ENCODE results near the gene PLA2G5. TPM values are rescaled to one million over a fixed set of nuclear protein-coding genes. Genes with fewer than 3 reads are reported as not detected.

Gene PLA2G5
- total RNA-seq, 2 experiments from 2014 or later, result not detected

GRCh38 chr1:20052386-20052785, 17.6 kb upstream of the PLA2G5 start:
- no peaks in the 10 kb centered on the region for H3K36me3 ChIP-seq (ENCODE audit: insufficient read depth, low read length)
- H3K9me3 ChIP-seq (ENCODE audit: low read length), result peaks cover 41% of the 10 kb centered on the region
- CTCF ChIA-PET (ENCODE audit: unreplicated experiment), result no interaction called here
- POLR2A ChIA-PET, result no interaction called here
- no peaks in the 10 kb centered on the region for H3K4me1 ChIP-seq (ENCODE audit: insufficient read depth, low read length, poor library complexity, severe bottlenecking)
- DNase-seq (ENCODE audit: low spot score), result no peak
- H3K4me3 ChIP-seq (ENCODE audit: low read depth, low read length, poor library complexity, severe bottlenecking), result no peak overlapping the region
- no peak overlapping the region for H3K27ac ChIP-seq (ENCODE audit: low read depth, low read length, poor library complexity, severe bottlenecking)
- no peak overlapping the region for H2AFZ ChIP-seq (ENCODE audit: low read length)
- H3K4me2 ChIP-seq (ENCODE audit: low read length), result no peak overlapping the region
- intact Hi-C loops (cut with micrococcal nuclease; ENCODE audit: unreplicated experiment), result no loop called here
- H3K9me2 ChIP-seq (ENCODE audit: insufficient read depth, low read length), result no peaks in the 10 kb centered on the region
- TF ChIP-seq CTCF (conservative IDR thresholded peaks at IDR 0.05; ENCODE audit: low read length) (no peak), EZH2phosphoT487 (IDR thresholded peaks at IDR 0.05; ENCODE audit: borderline replicate concordance, low read depth, low read length) (no peak)
- H3K79me2 ChIP-seq (ENCODE audit: insufficient read depth, low read depth, low read length), result no peaks in the 10 kb centered on the region
- BruUV-seq (replicated peaks), result no TSS peak
- no peaks in the 10 kb centered on the region for H4K20me1 ChIP-seq (ENCODE audit: insufficient read depth, low read length)

DNA sequence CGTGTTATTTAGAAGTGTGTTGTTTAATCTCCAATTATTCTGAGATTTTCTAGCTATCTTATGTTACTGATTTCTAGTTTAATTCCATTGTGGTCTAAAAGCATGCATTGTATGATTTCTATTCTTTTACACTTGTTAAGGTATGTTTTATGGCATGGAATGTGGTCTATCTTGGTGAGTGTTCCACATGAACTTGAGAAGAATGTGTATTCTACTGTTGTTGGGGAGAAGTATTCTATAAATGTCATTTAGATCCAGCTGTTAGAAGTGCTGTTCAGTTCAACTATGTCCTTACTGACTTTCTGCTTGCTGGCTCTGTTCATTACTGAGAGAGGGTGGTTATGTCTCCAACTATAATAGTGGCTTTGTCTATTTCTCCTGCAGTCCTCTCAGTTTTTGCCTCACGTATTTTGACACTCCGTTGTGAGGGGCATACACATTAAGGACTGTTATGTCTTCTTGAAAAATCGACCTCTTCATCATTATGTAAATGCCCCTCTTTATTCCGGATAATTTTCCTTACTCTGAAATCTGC, 12.0 kb upstream of the PLA2G5 start:
- H3K36me3 ChIP-seq (ENCODE audit: insufficient read depth, low read length), result no peaks in the 10 kb centered on the region
- intact Hi-C loops (cut with micrococcal nuclease; ENCODE audit: unreplicated experiment), result no loop called here
- no peak overlapping the region for H3K27ac ChIP-seq (ENCODE audit: low read depth, low read length, poor library complexity, severe bottlenecking)
- BruUV-seq (replicated peaks), result no TSS peak
- ChIA-PET CTCF (ENCODE audit: unreplicated experiment) (no interaction called here), POLR2A (interaction anchor here (1.2 kb wide), 1 partner anchor 8 kb away, joined by 3 read pairs; no protein-coding TSS in a partner anchor)
- H4K20me1 ChIP-seq (ENCODE audit: insufficient read depth, low read length), result no peaks in the 10 kb centered on the region
- DNase-seq (ENCODE audit: low spot score), result no peak
- no peaks in the 10 kb centered on the region for H3K79me2 ChIP-seq (ENCODE audit: insufficient read depth, low read depth, low read length)
- H3K4me1 ChIP-seq (ENCODE audit: insufficient read depth, low read length, poor library complexity, severe bottlenecking), result peaks cover 17% of the 10 kb centered on the region
- H3K9me3 ChIP-seq (ENCODE audit: low read length), result 0 out of 2 replicates have a peak, but pooled peaks cover 9% of the 10 kb centered on the region
- no peak overlapping the region for H3K4me2 ChIP-seq (ENCODE audit: low read length)
- H3K4me3 ChIP-seq (ENCODE audit: low read depth, low read length, poor library complexity, severe bottlenecking), result no peak overlapping the region
- TF ChIP-seq EZH2phosphoT487 (IDR thresholded peaks at IDR 0.05; ENCODE audit: borderline replicate concordance, low read depth, low read length) (no peak), CTCF (conservative IDR thresholded peaks at IDR 0.05; ENCODE audit: low read length) (no peak)
- no peak overlapping the region for H2AFZ ChIP-seq (ENCODE audit: low read length)
- no peaks in the 10 kb centered on the region for H3K9me2 ChIP-seq (ENCODE audit: insufficient read depth, low read length)

DNA sequence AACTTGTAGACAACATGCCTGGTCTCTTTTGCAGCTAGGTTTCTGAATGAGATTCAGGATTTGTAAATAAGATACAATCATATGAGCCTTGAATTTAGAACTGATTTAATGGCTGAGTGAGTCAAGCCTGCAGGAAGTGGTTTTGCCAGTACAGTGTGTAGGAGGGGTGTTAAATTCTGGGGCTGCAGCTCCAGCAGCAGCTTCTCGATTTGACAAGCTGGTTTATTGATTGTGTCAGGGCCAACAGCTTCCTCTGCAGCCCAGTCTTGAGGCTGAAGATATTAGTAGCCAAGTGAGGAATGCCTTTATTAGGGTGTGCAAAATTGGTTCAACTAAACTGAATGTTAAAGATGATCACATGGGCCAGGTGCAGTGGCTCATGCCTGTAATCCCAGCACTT, 11.5 kb upstream of the PLA2G5 start:
- Histone ChIP-seq H2AFZ (ENCODE audit: low read length) (no peak overlapping the region), H3K9me3 (ENCODE audit: low read length) (0 out of 2 replicates have a peak, but pooled peaks cover 8% of the 10 kb centered on the region), H4K20me1 (ENCODE audit: insufficient read depth, low read length) (no peaks in the 10 kb centered on the region), H3K4me3 (ENCODE audit: low read depth, low read length, poor library complexity, severe bottlenecking) (no peak overlapping the region), H3K9me2 (ENCODE audit: insufficient read depth, low read length) (no peaks in the 10 kb centered on the region), H3K4me1 (ENCODE audit: insufficient read depth, low read length, poor library complexity, severe bottlenecking) (peaks cover 17% of the 10 kb centered on the region), H3K27ac (ENCODE audit: low read depth, low read length, poor library complexity, severe bottlenecking) (no peak overlapping the region), H3K79me2 (ENCODE audit: insufficient read depth, low read depth, low read length) (no peaks in the 10 kb centered on the region), H3K36me3 (ENCODE audit: insufficient read depth, low read length) (no peaks in the 10 kb centered on the region), H3K4me2 (ENCODE audit: low read length) (no peak overlapping the region; the same call in 1 of the 2 replicates)
- TF ChIP-seq EZH2phosphoT487 (IDR thresholded peaks at IDR 0.05; ENCODE audit: borderline replicate concordance, low read depth, low read length) (no peak), CTCF (conservative IDR thresholded peaks at IDR 0.05; ENCODE audit: low read length) (no peak)
- peak; percentile 27 for DNase-seq (ENCODE audit: low spot score)
- ChIA-PET POLR2A (no interaction called here), CTCF (ENCODE audit: unreplicated experiment) (no interaction called here)
- intact Hi-C loops (cut with micrococcal nuclease; ENCODE audit: unreplicated experiment), result no loop called here
- no TSS peak for BruUV-seq (replicated peaks)
